AG04450 (cell line): Measurements from ENCODE around the gene EXOC3L4. TPM values are rescaled to one million over a fixed set of nuclear protein-coding genes. Genes with fewer than 3 reads are reported as not detected.
"Not testable (repeated sequence)": the region's sequence is repeated elsewhere in the genome, so short reads cannot be mapped to it uniquely, and the experiment has no call there.

ENCODE experiments used
- CTCF ChIA-PET: fragments of 300-600, 350-600 bp; formaldehyde crosslinking; extraction: SDS; loops from one replicate; lab custom pipeline; 2022; ENCODE audit warnings: antibody characterized with exemption, inconsistent platforms; lab: Charles Lee
- POLR2A ChIA-PET: fragments of 350-600 bp; formaldehyde crosslinking; extraction: SDS; loops from one replicate; lab custom pipeline; 2021; ENCODE audit warnings: antibody characterized with exemption, inconsistent platforms; lab: Yijun Ruan, JAX
- DNase-seq: peaks from one replicate; pipeline ENCODE4 v3.0.0-alpha.2; 2011; ENCODE audit warnings: low read depth, low spot score
- H3K27ac ChIP-seq: one replicate; pipeline ENCODE4 v1.5.1; 2012; ENCODE audit warnings: low read depth, low read length, control low read depth
- H3K27me3 ChIP-seq: one replicate; pipeline ENCODE4 v1.6.0; 2012; ENCODE audit warnings: low read length; ENCODE audit not compliant: control insufficient read depth, insufficient read depth
- H3K4me3 ChIP-seq: 2 replicates; pipeline ENCODE4 v1.5.1; 2011; ENCODE audit warnings: mild to moderate bottlenecking, low read depth, low read length, control low read depth
- H3K9me3 ChIP-seq: 2 replicates; pipeline ENCODE4 v1.5.1; 2012; ENCODE audit warnings: low read length; ENCODE audit not compliant: control insufficient read depth, insufficient read depth
- polyA plus RNA-seq: library from polyadenylated mRNA; depleted of rRNA; stranded (reverse); fragments of >200 nt; gene quantifications from 2 replicates; pipeline ENCODE4 v1.2.3, GENCODE V29; 2011
- TF ChIP-seq, protein P1 (sequence below): IDR thresholded peaks from 2 replicates; pipeline ENCODE4 v1.5.1; 2011; ENCODE audit warnings: low read depth, low read length, control low read depth, inconsistent platforms

EXOC3L4 gene
- polyA plus RNA-seq, 1 experiment: not detected

DNA sequence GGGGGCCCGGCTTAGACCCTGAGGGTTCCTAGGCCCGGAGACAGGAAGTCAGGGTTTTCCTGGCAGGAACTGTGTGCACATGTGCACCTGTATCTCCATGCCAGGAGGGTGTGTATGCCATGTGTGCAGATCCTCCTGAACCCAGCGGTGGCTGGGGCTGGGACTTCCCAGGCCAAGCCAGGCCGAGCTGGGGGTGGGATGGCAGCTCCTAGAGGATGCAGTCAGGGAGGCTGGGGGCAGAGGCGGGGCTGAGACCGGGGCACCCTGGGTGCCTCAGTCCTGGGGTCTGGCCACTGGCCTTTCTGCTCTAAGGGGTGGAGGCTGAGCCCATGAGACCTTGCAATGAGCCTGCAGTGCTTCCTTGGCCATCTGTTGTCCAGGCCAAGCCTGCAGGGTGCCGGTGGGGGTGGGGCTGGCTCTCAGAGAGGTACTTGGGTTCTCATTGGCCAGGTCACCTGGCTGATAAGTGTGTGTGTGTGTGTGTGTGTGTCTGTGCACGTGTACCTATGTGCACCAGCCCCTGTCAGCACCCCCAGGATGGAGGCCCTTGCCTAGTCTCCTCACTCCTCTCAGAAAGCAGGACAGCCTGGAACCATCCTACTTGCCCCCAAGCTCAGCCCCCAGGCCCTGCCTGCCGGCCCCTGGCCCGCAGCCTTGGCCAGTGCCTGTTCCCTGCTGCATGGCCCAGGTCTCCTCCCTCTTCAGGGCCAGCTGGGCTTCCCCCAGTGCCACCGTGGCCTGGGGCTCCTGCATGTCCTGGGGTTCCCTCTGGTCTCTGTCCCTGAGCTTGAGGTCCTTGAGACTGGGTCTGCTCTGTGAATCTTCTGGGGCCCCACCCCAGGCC is 18.1 kb downstream of the EXOC3L4 start:
- Histone ChIP-seq H3K27me3 (no peaks in the 10 kb centered on the region), H3K4me3 (no peak overlapping the region), H3K9me3 (no peaks in the 10 kb centered on the region; the same call in 1 of the 2 replicates), H3K27ac (no peak overlapping the region)
- TF ChIP-seq, protein P1, sequence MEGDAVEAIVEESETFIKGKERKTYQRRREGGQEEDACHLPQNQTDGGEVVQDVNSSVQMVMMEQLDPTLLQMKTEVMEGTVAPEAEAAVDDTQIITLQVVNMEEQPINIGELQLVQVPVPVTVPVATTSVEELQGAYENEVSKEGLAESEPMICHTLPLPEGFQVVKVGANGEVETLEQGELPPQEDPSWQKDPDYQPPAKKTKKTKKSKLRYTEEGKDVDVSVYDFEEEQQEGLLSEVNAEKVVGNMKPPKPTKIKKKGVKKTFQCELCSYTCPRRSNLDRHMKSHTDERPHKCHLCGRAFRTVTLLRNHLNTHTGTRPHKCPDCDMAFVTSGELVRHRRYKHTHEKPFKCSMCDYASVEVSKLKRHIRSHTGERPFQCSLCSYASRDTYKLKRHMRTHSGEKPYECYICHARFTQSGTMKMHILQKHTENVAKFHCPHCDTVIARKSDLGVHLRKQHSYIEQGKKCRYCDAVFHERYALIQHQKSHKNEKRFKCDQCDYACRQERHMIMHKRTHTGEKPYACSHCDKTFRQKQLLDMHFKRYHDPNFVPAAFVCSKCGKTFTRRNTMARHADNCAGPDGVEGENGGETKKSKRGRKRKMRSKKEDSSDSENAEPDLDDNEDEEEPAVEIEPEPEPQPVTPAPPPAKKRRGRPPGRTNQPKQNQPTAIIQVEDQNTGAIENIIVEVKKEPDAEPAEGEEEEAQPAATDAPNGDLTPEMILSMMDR: no peak
- POLR2A ChIA-PET: no interaction called here
- DNase-seq: no peak
- CTCF ChIA-PET: interaction anchor here (0.6 kb wide), 1 partner anchor 160 kb away, joined by 5 read pairs; no protein-coding TSS in a partner anchor

DNA sequence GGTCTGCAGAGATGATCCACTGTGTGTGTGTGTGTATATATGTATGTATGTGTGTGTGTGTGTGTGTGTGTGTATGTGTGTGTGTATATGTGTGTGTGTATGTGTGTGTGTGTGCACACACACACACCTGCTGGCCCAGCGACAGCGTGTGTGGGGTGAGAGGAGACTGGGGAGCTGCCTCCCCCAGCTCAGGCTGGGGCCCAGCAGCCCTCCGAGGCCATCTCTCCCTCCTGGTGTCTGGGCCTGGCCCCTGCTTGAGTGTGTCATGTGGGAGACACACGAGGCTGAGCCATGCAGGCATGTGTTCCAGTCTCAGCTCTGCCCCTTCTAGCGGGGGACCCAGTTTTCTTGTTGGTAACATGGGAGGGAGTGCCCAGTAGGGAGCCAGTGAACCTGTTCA is 18.8 kb downstream of the EXOC3L4 start:
- no peak overlapping the region for H3K4me3 ChIP-seq
- POLR2A ChIA-PET: no interaction called here
- no peaks in the 10 kb centered on the region for H3K27me3 ChIP-seq
- TF ChIP-seq, protein P1: no peak
- CTCF ChIA-PET: no interaction called here
- no peaks in the 10 kb centered on the region; the same call in 1 of the 2 replicates for H3K9me3 ChIP-seq
- H3K27ac ChIP-seq: no peak overlapping the region
- no peak for DNase-seq

DNA sequence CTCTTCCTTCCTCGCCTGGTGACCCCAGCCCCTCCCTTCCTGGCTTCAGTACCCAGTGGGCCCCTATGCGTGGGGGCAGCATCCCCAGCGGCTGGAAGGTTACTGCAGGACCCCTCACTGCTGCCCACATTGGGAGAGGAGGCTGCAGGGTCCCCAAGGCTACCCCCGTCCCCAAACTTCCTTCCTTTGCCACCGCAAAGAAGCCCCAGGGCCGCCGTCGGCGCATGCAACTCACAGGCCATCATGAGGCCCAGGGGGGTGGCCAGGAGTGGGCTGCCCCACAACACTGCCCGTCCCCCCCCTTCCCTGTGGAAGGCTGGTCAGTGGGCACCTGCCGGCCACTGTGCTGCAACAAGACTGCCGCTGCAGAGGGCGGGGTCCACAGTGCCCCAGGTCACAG is 19.2 kb downstream of the EXOC3L4 start:
- Histone ChIP-seq H3K27ac (no peak overlapping the region), H3K27me3 (no peaks in the 10 kb centered on the region), H3K4me3 (no peak overlapping the region), H3K9me3 (no peaks in the 10 kb centered on the region; the same call in 1 of the 2 replicates)
- POLR2A ChIA-PET: no interaction called here
- CTCF ChIA-PET: no interaction called here
- TF ChIP-seq, protein P1: no peak
- no peak for DNase-seq

DNA sequence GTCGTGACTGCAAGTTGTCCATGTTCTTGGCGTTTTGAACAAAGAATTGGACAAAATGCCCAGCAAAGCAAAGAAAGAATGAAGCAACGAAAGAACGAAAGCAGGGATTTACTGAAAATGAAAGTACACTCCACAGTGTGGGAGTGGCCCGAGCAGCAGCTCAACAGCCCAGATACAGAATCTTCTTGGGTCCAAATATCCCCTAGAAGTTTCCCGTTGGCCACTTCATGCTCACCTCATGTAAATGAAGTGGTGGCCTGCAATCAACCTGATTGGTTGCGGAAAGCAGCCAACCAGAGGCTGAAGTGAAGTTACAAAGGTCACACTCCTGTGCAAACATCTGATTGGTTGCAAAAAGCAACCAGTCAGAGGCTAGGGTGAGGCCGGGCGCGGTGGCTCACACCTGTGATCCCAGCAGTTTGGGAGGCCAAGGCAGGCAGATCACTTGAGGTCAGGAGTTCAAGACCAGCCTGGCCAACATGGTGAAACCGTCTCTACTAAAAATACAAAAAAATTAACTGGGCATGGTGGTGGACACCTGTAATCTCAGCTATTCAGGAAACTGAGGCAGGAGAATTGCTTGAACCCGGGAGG is 20.7 kb downstream of the EXOC3L4 start:
- not testable (repeated sequence) for H3K27ac ChIP-seq, DNase-seq, H3K27me3 ChIP-seq, H3K4me3 ChIP-seq, H3K9me3 ChIP-seq
- ChIA-PET POLR2A (interaction anchor here (0.6 kb wide), 1 partner anchor 276 kb away, joined by 4 read pairs; no protein-coding TSS in a partner anchor), CTCF (interaction anchor here (2.1 kb wide), 1 partner anchor 10 kb away, joined by 15 read pairs; no protein-coding TSS in a partner anchor)

DNA sequence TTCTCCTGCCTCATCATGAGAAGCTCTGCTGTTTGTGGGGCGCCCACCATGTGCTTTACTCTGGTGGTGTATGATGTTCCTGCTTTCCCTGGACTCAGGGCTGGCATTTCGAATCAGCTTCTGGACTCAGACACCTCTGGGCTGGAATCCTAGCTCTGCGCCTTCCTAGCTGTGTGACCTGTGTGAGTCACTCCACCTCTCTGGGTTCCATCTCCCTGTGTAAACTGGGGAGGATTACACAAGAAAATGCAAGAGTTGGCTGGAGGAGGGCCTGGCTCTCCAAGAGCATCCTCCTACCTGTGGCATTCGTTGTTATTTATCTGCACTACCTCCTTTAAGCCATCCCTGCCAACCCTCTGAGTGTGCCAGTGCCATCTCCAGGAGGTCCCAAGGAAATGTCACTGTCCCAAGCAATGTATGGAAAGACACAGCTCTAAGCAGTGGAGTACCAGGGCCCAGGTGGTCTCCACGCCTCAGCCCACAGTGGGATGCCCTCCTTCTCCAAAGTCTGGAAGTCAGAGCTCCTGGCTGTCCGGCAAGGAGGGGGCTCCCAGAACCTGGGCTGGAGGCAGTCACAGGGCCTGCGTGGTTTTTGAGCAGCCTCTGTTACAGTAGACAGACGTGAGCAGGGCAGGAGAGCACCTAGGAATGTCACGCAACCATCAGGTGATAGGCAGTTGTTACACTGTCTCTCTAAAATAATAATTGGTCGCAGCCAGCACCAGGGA is 21.5 kb downstream of the EXOC3L4 start:
- ChIA-PET POLR2A (no interaction called here), CTCF (interaction anchor here (2.1 kb wide), 1 partner anchor 11 kb away, joined by 15 read pairs; no protein-coding TSS in a partner anchor)
- no peaks in the 10 kb centered on the region for H3K27me3 ChIP-seq
- TF ChIP-seq, protein P1: no peak
- H3K27ac ChIP-seq: no peak overlapping the region
- no peak for DNase-seq
- H3K4me3 ChIP-seq: no peak overlapping the region
- H3K9me3 ChIP-seq: no peaks in the 10 kb centered on the region; the same call in 1 of the 2 replicates
